ENCODE results near the gene PIK3C2G.
"Not testable (repeated sequence)": the region's sequence is repeated elsewhere in the genome, so short reads cannot be mapped to it uniquely, and the experiment has no call there.

The PIK3C2G gene

DNA sequence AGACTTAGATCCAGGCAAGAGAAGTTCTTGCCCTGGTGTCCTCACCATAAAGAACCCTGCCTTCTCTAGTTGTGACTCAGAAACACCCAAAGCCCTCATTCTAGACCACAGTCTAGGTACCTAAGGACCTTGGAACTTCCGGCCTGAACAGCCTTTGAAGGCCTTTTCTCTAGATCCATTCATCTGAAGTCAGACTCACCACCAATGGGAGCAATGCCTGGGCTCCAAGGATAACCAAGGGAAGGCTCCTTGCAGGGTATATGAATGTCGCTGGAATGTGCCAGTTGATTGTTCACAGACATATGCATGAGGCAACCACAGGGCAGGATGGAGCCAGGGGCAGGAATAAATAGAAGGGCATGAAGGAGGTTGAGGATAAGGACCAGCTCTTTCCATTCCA lies 390.2 kb downstream of the PIK3C2G start:
- no peak for DNase-seq

DNA sequence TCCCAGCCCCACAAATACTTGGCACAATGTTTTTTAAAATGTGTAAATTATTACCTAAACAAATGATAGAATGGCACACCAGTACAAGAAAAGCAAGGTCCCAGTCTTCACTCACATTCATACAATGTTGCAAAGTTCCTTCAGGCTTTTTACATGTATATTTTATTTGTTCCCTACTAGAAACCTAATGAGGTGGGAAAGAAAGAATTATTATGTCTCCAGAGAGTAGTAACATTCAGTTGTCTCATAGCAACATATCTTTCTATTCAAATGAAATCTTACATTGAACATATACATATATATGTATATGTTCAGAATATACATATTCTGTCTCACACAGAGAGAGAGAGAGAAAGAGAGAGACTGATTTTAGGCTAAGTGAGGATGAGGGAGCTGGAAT lies 391.3 kb downstream of the PIK3C2G start:
- no peak for DNase-seq

DNA sequence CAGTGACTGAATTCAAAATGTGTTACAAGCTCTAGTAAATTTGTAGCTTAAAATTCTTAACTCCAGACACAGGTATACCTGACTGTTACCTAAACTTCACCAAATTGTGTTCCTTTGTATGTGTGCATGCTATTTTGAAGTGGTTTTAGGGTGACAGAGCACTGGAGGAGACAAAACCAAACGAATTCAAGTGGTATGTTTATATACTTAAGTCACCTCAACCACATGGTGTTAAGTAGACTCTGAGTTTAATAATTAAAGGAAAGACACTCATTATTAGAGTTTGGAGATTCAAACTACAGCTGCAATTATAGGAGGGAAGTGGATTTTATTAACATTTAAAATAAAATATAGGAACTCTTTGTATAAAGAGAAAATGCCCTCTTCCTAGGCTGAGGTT lies 392.1 kb downstream of the PIK3C2G start:
- no peak for DNase-seq

DNA sequence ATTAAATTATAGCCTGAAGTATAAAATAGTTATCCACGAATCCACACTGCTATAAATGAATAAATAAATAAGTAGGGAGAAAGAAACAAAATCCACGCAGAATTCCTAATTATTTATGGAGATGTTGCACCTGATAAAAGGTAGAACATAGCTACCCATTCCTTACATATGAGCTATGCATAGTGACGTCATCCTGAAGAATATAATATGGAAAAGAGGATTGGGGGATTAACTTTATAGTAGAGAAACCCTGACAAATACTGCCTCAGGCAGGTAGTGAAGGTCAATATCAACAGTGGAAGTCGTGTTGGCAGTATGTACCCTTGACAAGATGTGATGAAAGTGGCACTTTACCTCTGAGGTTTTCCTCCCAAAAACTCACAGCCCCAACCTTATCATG lies 394.0 kb downstream of the PIK3C2G start:
- no peak for DNase-seq

DNA sequence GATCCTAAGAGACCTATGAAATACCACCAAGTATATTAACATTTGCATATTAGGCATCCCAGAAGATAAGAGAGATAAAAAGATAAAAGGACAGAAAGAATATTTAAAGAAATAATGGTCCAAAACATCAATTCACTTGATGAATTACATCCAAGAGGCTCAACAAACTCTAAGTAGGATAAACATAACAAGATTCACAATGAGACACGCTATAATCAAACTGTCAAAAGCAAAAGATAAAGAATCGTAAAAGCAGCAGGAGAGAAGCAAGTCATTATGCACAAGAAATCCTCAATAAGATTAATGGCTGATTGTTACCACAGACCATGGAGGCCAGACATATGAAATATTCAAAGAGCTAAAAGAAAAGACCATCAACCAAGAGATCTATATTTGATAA lies 396.9 kb downstream of the PIK3C2G start:
- DNase-seq: no peak

DNA sequence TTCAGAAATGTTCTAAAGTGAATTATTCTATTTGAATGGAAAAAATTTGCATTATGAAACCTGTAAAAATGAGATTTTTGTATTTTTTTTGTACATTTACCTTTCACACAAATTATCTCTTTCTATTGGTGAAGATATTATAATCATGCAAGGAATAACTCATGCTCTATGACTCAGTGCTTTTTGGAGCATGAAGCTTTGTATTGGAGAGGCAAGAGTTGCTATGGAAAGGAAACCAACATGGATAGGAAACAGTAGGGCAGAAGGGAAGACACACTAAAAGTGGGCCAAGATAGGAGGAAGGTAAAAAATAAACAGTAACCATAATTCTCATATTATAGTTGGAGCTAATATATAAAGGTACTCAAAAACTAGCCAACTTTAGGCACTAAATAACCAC lies 397.5 kb downstream of the PIK3C2G start:
- no peak for DNase-seq

DNA sequence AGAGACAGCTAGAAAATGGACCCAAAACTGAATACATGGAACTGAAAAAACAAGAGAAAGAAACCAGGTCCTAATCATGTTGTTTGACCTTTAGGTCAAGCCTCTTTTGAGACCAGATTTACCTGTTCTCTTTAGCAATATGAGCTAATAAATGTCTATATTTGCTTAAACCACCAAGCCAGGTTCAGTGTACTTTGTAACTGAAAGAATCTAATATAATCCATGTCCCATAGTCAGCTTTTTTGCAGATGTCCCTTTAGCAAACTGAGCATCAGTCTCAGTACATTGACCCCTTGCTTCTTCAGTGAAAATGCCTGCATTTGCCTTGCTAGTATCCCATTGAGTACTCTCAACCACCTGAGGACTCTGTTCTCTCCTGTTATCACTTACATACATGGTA lies 414.8 kb downstream of the PIK3C2G start:
- DNase-seq: no peak

DNA sequence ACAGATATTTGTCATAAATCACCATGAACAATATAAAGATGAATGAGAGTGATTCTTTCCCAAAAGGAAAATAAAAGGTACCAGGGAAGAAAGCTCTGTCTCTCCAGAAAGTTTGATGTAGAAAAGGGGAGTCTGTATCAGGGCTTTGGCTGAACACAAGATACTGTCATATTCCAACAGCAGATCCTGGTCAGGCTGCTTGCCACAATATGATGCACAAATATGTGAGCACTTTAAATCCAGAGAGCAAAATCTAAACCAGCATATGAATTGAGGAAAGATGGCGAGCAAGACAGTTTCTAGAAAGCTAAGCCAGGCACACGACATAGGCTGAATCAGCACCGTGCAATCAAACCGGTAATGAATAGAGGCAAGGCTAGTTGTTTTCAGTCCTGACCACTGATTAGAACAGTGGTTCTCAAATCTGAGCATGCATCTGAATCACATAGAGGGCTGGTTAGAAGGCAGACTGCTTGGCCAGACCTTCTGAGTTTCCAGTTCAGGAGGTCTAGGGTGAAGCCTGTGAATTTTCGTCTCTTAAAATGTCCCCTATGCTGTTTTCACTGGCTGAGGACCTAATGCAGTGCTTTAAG lies 415.8 kb downstream of the PIK3C2G start:
- no peak for DNase-seq

DNA sequence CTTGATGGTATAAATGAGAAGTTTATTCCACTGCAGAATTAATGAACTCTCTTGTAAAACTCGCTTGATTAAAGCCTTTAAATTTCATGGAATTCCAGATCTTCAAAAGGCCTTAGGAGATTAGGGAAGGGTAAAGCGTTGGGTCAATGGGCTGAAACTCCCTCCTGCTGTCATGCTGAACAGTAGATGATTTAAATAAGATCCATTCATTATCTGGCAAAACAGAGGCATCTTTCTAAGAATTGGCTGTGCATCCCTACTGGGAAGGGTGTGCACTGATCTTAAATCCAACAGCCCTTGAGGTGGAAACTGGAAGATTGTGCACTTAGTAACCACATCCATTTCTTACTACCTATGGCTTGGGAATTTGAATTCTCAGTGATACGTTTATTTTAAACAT lies 420.5 kb downstream of the PIK3C2G start:
- no peak for DNase-seq

DNA sequence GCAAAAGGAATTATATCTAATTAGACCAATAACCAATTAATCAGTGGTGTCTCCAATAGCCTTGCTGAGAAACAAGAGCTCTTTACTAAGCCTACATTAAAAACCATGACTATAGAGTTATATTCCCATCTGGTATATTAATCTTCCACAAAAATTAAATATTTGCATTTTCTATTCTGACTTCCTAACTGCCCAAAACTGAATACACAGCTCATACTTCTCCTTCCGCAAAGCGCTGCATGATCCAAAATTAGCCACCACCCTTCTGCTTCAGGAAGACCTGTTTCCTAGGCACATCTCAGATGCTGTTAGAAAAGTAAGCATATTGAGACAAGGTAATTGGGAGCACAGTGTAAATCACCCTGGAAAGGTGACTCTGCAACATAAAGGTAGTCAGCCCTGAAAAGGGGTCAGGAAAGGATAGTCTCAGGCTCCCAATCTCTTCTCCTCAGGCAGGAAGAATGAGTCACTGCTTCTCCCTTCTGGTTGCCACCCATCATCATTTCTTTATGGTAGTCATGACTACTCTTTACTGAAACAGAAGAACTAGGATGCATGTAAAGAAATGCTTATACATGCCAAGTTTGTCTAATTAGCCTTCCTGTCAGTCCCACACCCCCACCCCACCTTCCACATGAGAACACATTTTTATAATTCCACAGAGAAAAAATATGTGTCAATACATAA lies 422.2 kb downstream of the PIK3C2G start:
- no peak for DNase-seq

DNA sequence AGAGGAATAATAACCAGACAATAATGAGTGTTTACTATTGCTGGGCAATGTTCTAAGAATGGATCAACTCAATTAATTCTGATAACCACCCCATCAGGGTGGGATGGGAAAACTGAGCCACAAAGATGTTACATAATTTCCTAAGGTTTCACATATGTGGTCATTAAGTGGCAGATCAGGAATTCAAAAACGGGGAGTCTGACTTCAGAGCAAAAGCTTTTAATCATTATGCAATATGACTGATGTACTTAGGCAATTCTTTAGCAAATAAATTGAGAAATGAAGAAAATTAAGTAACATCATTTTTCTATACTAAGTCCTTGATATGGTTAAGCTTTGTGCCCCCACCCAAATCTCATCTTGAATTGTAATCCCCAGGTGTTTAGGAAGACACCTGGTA lies 423.1 kb downstream of the PIK3C2G start:
- DNase-seq: no peak

DNA sequence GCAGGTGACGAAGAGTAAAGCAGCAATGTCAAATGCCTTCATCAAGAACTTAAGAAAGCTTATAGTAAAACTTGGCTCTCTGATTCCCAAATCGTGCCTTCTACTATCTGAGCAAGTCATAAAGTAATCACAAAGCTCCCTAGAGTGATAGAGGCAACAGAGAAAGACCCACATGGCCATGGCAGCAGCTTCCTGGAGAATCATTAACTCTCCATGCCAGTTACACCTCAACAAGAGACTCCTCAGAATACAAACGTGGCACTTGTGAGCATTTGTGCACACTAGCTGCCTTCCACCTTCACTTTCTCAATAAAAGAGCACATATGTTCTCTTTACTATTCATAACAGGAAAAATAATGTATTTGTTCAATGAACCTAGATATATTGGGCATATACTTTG lies 428.5 kb downstream of the PIK3C2G start:
- no peak for DNase-seq

DNA sequence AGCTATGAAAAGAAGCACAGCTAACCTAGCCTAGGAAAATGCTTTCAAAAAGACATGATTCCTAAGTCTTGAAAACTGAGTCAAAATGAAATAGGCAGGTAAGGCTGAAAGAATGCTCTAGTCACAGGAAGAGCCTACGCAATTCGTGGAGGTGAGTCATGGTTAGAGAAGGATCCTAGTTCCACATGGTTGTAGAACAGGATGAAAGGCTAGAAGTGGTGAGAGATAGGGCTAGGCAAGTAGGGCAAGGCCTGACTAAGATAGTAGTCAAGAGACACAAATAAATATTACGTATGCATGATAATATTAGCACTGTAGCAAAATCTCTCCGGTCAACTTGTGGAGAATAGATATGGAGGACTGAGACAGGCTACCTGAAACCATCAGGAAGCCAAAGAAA lies 429.3 kb downstream of the PIK3C2G start:
- no peak for DNase-seq

DNA sequence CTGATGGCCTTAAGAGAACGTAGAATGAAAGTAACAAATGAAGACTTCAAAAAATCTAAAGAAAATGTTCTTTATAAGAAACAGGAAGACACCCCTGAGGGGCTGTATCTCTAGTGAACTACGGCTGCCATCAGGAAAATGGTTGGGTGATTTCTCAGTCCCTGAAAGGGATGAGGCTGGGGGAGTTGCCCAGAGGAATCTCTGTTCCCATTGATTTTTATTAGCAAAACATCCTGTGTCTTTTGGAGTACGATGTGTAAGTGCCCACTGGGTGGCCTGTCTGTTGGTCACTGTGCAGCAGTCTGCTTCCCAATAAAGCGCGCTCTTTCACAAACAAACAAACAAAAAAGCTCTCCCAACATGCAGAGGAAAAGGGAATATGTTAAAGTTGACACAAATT lies 432.7 kb downstream of the PIK3C2G start:
- not testable (repeated sequence) for DNase-seq

DNA sequence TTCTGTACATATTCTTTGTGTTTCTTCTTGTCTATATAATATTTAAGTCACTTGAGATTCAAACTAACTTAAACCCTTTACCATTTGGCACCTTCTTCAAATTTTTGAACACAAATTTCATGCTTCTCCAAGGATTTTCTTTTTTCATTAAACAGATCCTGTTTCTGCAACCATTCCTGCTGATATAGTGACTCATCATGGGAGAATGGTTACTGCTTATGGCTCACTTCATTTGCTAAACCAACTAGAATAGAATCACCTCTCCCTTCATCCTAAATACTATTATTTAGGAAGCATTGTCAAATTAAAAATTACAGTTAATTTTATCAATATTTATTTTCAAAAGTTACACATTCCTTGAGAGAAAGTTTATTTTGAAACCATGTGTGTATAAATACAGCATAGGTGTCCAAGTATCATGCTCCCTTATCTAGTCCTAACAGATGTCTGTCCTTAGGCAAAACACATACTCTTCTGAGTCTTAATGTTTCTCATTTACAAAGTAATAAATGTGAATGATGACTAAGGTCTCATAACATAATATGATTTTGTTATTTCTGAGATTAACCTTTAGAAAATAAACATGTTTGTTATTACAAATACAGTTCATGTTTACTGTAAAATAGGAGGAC lies 435.8 kb downstream of the PIK3C2G start:
- no peak for DNase-seq
